NK-92 (cell line): ENCODE data around the gene RNF207.

Experiments
- DNase-seq: peaks from one replicate; lab custom pipeline; 2025; ENCODE audit not compliant: unreplicated experiment; lab: John Stamatoyannopoulos, UW

The RNF207 gene

DNA sequence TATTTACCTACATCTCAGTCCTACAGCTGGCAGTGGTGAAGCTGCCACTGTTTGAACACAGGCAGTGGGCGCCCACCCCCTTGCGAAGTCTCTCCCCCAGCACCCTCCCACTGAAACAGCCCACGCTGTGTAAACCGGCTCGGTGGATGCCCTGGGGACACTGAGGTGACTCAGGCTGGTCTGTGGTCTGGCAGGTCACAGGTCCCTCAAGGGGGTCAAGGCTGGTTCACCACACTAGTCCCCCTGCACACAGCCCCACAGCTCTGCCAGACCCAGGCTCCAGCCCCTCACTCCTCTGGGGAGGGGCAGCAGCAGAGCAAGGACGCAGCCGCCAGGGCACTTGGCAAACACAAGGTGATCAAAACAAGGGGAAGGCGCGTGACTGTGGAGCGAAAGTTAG lies 33.4 kb upstream of the RNF207 start:
- no peak for DNase-seq

DNA sequence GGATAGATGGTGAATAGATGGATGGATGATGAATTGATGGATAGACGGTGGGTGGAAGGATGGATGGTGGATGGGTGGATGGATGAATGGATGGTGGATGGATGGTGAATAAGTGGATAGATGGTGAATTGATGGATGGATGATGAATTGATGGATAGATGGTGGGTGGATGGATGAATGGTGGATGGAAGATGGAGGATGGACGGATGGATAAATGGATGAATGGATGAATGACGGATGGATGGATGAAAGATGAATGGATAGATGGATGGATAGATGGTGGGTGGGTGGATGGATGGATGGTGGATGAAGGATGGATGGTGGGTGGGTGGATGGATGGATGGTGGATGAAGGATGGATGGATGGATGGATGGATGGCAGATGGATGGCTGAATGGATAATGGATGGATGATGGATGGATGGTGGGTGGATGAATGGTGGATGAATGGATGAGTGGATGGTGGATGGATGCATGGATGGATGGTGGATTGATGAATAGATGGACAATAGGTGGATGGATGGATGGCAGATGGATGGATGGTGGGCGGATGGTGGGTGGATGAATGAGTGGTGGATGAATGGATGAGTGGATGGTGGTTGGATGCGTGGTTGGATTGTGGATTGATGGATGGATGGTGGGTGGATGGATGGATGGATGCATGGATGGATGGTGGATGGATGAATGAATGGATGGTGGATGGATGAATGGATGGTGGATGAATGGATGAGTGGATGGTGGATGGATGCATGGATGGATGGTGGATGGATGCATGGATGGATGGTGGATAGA lies 31.1 kb upstream of the RNF207 start:
- no peak for DNase-seq

DNA sequence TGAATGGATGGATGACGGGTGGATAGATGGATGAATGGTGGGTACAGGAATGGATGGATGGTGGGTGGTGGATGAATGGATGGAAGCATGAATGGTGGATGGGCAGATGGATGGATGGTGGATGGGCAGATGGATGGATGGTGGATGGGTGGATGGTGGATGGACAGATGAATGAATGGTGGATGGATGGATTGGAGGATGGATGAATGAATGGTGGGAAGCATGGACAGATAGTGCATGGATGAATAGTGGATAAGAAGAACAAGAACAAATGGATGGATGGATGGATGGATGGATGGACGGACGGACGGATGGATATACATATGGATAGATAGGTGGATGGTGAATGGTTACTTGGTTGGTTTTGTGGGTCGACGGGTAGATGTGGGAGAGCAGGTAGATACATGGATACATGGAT lies 30.5 kb upstream of the RNF207 start:
- DNase-seq, result no peak

DNA sequence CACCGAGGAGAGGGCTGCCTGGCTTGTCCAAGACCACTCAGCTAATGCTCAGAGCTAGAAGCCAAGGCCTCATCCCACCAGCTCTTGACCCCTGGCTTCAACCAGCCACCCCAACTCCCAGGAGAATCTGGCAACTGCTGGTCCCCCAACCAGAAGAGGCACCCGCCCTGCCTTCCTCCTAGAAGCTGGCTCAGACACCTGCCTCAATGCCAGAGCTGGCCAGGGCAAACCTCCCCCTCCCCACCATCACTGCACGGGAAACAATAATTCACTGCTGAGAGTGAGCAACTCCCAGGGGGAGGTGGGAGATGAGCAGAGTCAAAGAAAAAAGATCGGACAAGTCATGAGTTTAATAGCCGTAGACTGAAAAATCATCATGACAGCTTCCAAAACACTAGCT lies 29.1 kb upstream of the RNF207 start:
- DNase-seq, result no peak

DNA sequence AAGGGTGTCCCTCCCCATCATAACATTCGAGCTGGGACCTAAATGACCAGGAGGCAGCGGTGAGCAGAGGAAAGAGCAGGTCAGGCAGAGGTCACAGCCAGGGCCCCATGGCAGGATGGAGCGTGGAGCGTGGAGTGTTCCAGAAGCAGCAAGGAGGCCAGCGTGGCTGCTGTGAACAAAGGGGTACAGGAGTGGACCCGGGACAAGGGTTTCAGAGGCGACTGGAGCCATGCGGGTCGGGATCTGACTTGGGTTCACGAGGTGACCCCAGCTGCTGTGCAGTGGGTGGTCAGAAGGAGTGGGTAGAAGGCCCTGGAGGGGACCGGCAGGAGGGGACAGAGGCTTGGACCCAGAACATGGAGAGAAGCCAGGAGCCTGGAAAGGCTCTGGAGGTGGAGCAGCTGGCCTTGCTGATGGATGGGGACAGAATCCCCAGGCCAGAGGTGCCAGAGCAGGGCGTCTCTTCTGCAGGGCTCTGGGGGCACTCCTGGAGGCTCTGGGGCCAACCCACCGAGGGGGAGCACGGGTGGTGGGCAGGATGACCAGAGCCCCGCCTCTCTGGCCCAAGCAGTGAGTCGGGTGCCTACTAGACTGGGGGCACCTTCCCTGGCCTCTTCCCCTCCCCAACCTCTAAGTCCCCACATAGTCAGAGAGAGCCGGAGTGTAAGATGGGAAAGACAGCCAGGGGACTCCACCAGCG lies 28.1 kb upstream of the RNF207 start:
- no peak for DNase-seq

DNA sequence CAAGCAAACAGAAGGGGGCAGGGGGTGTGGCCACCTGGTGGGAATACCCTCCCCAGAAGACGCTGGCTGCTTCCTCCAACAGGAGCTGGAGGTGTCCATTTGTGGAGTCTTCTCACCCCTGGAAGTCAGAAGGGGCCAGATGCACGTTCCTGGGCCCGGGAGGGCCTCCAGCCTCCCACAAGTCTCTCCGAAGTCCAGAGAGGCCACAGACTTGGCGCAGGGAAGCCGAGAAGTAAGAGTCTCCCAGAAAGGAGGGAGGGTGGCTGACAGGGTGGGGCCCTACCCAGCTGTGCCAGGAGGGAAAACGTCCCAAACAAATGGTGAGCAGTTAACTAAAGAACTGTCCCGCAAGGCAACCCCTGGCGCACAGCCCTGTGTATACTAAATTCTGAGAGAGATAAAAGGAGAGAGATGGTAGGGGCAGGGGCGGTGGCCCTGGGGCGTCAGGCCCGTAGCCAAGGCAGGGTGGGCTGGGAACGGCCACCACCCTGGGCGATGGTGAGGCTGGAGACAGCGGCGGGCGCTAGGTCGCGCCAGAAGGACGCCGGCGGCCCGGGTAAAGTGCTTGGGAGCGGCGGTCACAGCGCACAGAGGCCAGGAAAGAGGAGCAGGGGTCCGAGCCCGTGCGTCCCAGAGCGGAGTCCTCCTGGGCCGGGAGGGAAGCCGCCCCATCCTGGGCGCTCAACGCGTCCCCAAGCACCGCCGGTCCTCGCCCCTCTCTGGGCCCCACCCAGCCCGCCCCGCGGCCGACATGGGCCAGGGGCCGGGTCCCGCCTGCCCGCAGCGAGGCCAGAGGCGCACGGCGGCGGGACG lies 27.0 kb upstream of the RNF207 start:
- DNase-seq, result no peak

DNA sequence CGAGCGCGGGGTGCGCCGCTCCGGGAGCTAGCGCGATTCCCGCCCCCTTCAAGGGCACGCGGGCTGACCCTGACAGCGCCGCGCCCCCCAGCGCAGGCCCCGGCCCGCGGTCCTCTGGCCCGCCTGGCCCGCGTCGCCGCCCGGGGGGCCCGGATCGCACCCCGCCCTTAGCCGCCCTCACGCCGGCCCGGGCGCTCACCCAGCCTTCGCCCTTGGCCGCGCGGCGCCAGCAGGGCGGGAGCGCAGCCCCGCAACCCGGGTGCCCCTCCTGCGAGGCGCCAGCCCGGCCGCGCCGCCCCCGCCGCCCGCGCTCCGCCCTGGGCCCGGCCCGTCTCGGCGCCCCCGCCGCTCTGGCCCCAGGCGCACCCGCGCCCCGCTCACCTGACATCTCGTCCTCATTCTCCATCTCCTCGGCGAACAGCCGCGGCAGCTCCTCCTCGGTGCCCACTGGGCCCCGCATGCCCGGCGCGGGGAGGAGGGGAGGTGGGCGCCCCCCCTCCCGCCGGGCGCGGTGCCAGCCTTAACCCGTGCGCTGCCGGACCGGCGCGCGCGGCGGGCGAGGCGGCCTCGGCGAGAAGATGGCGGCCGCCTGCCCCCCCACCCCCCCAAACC lies 26.2 kb upstream of the RNF207 start:
- no peak for DNase-seq

DNA sequence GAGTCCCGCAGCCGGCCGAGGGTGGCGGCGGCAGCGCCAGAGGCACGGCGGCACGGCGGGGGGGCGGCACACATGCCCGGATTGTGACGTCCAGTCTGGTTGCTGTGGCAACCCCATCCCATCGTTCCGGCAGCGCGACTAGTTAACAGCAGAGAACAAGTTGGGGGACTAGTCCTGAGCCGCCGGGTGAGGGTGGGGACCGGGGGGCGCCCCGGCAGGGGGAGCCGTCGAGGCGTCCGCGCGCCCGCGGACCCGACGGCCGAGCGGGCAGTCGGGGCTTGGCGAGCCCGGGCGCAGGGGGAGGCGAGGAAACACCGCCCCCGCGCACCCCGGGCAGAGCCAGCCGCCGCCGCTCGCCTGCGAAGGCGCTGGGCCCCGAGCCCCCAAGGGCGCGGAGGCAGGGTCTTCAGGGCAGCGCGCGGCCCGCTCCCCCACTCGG lies 25.6 kb upstream of the RNF207 start, which contains the start of gene CHD5:
CHD5 (minus strand) TSS at position 54 of the 439 bp plus-strand sequence. CDS start 298 bp downstream, outside the sequence.
- no peak for DNase-seq

DNA sequence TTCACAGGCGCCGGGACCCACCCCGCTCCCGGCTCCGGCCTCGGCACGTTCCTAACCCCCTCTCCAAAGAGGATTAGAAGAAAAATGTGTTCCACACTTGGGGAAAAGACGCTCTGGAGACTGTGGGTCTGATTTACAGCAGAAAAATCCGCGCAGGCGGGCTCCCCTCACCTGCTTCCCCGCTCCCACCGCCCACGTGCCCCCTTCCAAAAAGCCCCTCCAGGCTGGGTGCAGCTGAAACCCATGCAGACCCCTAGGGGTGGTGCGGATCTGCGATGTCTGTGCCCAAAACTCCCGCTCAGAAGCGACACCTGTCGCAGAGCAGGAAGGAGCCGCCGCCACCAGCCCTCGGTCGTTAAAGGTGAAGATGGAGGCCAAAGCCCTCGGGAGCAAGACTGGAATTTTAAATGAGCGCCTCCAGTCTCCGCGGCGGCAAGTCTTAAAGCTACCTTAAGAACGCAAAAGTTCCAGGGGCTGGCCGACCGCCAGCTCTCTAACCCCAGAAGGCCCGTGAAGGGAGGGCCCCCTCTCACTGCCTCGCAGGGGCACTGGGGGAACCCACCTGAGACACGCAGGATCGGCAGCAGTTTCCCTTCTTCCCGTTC lies 25.1 kb upstream of the RNF207 start:
- no peak for DNase-seq

DNA sequence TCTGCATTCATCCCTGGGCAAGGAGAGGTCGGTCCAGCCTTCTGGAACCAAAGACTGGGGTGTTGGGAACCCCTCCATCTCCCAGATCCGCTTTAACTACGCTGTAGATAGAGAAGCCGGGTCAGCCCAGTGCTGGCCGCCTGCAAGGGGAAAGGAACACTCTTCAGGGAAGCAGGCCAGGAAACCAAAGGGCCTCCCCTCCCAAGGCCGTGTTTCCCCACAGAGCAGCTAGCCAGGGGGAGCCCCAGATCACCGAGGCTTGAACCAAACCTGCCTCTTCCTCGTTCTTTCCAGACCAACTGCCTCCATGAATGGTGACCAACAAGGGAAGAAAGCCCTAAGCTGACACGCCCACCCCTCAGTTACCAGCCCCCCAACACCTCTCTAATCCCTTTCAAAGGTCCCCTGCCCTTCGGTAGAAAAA lies 24.6 kb upstream of the RNF207 start:
- no peak for DNase-seq

DNA sequence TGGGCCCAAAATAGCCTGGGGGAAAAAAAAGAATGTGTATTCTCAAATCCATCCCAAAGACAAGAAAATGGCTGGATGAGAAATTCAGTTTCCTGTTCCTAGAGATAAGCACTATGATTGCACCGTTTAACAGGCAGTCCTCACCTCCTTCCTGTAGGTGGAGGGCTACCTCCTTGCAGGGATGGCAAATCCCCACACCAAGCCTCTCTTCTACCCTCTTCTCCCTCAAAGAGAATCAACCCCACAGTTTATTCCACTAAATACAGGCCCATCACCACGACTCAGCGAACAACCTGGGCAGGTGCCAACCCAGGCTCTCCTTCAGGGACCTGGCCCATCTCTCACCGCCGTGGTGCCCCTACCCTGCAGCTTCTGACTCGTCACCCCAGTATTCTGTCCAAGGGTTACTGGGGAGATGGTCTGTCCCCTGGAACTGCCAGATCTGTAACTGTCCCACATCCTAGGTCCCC lies 22.4 kb upstream of the RNF207 start:
- DNase-seq, result no peak

DNA sequence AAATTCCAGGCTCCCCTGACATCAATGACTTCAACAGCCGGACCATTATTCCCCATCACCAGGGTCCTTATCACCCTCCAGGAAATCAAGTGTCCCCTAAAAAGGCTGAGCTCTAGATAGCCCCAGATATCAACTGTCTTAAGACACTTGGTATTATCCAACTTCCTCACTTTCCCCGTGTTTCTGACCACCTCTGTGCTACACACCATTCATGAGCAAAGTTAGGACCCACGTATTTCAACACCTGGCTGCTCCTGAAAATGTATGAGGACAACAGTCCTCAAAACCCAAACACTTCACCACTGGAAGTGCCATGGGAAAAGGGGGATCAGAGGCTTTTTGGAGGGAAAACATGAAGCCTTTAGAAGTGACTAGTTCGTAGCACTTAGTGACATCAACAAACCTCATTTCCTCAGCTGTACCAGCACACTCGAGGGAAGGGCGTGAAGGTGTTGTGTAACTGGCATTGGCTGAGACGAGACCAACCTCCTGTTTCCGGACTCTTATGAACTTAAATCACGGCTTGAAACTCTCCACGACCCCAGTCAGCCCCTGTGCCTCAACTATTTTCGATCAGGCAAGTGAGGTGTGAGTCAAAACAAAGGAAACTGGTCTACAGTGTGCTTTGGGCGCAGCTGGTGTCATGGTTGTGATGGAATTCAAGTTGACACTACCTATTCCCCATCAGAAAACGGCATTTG lies 21.7 kb upstream of the RNF207 start:
- no peak for DNase-seq

DNA sequence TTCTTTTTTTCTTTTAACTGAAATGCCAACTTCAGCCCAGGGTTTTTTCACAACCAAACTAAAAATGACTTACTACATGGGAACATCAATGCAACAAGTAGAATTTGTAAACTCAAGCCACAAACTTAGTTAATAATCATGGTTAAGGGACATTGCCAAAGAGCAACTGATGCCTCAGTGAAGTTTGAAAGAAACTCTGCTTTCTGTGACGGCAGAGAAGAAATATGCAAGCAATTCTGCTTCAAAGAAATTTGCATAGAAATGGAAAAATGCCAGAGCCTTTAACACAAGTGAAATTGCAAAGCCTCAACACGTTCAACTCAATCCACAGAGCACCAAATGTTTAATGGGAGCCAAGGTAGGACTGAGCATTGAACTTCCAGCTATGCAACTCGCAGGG lies 20.8 kb upstream of the RNF207 start:
- DNase-seq, result no peak

DNA sequence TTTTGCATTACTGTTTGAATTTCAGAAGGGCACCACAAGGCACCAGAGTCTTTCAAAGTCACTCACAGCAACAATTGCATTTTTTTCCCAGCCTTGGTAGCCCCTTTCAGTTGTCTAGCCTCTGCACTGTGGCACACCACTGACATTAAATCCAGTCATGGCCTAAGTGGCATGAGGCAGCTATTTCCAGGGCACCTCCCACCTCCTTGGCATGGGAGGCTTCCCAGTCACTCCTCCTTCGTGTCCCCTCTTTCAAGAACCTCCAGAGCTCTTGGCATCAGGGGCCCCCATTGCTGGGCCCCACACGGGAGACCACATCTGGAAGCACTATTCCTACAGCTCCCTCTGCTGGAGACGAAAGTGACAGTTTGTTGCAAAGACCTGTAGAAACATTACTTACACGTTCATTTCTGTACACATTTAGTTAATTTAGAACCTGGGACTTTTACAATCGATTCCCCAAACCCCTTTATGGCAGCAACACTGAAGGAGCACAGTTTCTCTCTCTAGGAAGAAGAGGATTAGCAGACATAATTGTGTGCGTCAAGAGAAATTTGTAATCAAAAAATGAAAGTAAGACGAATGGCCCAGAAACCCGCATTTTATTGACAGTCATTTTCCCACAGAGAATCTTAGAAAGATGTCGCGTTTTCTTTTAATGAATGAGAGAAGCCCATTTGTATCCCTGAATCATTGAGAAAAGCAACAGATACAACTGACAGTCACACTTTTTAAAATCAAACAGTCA lies 20.1 kb upstream of the RNF207 start:
- DNase-seq, result no peak

DNA sequence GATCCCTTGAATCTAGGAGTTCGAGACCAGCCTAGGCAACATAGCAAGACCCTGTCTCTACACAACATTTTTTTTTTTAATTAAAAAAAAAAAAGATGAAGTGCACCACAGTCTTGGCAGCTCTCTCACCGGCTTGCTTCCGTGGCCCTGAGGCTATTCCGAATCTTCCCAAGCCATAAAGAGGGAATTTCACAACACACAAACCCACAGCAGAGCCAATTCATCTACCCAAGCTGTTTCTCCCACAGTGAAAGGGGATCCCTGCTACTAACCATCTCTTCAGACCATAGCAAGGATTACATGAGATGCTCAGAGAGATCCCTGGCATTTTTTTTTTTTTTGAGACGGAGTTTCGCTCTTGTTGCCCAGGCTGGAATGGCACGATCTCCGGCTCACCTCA lies 17.5 kb upstream of the RNF207 start:
- no peak for DNase-seq

DNA sequence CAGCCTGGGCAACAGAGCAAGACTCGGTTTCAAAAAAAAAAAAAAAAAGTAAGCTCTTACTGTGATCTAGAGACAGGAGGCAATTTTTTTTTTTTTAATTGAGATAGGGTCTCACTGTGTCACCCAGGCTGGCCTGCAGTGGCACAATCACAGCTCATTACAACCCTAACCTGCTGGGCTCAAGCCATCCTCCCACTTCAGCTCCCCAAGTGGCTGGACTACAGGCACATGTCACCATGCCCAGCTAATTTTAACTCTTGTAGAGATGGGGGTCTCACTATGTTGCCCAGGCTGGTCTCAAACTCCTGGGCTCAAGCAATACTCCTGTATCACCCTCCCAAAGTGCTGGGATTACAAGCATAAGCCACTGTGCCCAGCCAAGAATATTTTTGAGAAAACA lies 14.0 kb upstream of the RNF207 start:
- no peak for DNase-seq

DNA sequence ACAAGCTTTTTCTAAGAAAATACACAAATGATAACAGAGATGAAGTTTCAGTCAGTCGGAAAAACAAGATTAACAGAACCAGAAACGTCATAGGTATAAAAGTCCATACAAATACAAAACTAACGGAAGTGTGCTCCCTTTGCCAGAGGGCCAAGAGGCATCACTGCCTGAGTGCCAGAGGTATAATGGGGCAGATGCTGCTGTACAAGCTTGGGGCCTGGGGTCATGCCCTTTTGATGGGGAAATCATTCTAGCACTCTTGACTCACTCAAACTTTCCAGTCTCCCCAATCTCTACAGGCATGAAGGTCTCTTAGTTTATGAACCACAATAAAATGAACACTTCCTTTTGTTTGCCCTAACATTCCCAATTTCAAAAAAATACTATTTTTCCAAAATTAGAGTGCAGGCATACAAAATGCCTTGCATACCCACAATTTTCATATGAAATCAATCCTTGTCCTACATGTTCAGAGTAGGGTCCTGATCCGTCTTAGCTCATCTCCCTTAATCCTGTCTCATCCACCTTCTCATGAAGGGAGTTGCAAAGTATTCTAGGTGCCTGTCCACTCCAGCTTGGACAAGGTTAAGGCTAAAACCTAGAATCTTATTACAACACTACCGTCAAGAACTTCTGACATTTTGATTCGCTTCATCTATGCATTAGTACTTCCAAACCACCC lies 8.0 kb upstream of the RNF207 start:
- no peak for DNase-seq

DNA sequence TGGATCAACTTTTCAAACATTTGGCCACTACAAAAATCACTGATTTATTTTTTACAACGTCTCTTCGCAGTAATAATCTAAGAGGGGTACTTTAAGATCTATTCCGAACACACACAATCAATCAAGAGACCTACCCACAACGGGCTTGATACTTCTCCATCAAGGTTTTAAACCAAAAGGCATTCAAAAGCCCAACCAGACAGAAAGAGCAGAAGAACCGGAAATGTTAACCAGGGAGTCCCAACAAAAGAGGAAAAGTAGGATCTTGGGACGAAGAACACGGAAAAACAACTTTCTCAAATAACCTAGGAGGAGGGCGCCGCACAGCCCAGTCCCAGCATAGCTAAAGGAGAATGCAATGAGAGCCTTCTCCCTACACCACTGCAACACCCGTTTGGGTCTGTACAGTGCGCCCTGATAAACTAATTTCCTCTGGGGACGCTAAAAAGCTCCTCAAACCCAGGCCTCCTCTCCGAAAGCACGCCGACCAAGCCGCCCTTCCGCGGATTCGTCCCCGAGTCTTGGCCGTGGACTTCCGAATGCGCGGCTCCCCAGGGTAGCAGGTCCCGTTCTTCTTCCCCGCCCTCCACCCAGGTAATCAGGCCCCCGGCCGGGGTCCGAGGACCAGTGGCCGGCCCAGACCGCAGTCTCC lies 7.1 kb upstream of the RNF207 start:
- DNase-seq, result no peak
